ENCODE data around the gene DCAF11.

Gene DCAF11

DNA sequence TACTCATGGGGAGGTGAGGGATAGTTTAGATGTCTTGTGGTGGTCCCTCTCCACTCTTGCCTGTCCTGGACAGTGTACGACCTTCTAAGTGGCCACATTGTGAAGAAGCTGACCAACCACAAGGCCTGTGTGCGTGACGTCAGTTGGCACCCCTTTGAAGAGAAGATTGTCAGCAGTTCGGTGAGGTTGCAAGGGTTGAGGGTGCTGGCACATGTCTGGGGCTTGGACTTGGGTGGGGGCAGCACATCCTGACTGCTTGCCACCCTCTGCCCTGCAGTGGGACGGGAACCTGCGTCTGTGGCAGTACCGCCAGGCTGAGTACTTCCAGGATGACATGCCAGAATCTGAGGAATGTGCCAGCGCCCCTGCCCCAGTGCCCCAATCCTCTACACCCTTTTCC, 8.3 kb downstream of the DCAF11 start:
- DNase-seq = no peak

DNA sequence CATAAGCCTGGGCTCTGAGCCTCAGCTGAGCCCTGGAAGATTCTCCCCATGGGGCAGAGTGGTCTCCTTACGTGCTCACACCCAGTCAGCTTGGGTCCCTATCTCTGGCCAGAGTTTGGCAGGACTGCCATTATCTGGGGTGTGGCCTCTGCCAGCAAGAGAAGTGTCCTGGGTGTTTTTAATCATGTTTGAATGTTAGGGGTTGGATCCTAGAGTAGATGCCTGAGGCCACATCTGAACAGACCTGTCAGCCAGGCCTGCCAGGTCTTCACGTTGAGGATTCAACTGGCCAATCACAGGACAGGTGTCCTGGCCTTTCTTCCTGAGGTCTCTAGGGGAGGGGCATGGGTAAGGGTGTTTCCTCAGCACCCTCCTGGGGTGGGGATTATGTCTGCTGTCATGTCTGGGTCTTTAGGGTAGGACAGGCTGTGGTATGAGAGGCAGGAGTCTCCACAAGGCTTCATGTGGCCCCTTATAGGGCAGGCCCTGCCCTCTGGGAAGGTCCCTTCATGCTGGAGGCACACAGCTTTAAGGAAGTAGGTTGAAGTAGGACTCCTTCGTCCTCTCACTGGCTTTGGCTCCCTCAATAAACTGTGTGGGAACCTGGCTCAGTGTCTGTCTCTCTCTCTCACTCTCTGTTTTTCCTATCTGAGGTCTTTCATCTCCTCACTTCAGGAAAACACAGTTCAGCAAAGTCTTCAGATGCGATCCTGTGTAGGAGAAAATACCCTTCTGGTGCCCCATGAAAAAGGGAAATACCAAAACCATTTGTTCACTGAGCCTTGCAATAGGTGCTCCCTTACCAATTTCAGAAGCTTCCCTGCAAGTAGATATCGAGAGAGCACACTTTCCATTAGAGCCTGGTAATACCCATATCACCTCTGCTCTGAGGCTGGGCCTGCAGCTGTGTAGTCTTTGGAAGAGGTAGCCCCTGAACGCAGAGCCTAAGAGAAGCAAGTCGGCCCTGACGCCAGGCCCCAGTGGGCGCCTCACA, 9.1 kb downstream of the DCAF11 start:
- no peak for DNase-seq

DNA sequence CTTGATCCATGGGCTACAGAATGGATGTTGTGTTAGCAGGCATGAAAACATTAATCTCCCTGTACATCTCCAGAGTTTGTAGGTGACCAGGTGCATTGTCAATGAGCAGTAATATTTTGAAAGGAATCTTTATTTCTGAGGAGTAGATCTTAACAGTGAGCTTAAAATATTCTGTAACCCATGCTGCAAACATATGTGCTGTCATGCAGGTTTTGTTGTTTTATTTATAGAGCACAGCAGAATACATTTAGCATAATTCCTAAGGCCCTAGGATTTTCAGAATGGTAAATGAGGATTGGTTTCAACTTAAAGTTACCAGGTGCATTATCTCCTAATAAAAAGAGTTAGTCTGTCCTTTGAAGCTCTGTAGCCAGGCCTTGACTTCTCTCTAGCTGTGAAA, 12.4 kb downstream of the DCAF11 start:
- DNase-seq = no peak

DNA sequence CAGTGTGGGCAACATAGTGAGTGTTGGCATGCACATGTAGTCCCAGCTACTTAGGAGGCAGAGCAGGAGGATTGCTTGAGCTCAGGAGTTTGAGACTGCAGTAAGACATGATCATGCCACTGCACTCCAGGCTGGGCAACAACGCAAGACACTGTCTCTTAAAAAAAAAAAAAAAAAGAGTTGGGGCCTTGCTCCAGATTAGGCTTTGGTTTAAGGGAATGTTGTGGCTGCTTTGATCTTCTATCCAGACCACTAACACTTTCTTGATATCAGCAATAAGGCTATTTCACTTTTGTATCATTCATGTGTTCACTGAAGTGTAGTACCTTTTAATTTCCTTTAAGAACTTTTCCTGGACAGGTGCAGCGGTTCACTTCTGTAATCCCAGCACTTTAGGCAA, 13.1 kb downstream of the DCAF11 start:
- DNase-seq = no peak

DNA sequence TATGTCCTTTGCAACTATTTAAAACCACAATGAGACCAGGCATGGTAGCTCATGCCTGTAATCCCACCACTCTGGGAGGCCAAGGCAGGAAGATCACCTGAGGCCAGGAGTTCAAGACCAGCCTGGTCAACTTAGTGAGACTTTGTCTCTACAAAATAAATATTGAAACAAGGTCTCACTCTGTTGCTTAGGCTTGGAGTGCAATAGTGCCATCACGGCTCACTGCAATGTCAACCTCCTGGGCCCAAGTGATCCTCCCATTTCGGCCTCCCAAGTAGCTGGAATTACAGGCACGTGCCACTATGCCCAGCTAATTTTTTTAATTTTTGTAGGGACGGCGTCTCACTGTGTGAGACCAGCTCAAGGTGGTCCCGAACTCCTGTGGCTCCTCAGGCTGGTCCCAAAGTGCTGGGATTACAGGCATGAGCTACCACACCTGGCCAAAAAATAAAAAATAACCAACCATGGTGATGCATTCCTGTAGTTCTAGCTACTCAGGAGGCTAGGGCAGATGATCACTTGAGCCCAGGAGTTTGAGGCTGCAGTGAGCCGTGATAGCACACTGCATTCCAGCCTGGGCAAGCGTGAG, 14.9 kb downstream of the DCAF11 start:
- DNase-seq = no peak

DNA sequence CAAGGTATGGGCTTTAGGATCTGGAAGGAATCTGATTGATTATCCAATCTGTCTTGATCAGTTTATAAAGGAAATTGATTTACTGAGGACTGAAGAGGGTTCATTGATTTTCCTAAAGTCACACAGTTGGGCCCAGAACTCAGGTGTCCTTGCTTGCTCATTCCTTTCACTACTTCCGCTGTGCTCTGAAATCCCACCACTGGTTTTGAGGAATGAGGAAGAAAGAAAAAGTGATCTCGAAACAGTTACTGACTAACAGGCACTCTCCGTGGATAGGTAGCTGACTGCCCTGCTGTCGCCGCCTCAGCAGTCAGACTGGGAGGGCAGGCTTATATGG, 15.8 kb downstream of the DCAF11 start, which contains the start of gene FITM1:
Gene FITM1, plus strand, starts transcription at position 280 of the 337 bp plus-strand sequence. CDS start 905 bp downstream, outside the sequence.
- DNase-seq = no peak

DNA sequence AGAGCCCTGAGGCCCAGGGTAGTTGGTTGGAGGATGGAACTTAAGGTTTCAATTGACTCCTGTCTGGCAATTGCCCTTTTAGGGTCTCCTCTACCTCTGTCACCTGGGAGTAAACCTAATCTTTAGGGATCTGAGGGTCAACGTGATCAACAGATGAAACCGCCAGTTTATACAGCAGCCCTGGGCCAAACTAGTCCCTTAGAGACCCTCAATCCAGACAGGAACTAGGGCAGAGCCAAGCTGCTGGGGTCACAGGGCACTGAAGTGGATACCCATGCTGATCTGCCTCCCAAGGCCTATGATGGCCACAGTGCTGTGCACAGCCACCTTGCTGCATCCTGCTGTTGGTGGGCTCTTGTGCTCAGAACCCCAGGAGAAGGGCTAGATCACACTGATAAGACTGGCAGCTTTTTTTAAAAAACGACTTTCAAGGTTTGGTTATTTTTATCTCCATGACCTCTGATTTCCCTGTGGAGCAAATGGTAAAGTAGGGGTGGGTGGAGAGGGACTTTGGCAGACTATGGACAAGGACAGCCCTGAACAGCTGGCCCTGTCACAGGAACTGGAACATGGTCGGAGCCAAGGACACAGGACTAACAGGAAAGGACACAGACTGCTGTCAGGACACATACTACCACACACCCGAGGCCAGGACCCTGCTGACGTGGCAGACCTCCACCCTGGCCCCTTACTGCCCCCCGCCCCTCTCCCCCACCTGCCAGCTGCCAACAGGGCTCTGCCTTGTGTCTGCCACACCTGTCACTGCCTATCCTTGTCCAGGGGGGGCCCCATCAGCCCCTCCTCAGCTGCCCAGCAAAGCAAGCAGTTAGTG, 16.4 kb downstream of the DCAF11 start:
- DNase-seq = no peak

DNA sequence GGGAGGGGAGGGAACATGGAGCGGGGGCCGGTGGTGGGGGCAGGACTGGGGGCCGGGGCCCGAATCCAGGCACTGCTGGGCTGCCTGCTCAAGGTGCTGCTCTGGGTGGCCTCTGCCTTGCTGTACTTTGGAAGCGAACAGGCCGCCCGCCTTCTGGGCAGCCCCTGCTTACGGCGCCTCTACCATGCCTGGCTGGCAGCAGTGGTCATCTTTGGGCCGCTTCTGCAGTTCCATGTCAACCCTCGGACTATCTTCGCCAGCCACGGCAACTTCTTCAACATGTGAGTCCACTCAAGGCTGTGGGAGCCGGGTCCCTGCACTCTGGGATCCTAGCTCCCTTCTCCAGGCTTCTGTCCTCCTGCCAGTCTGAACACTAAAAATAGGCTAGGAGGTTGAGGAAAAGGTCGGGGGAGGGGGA, 17.0 kb downstream of the DCAF11 start:
- DNase-seq = no peak

DNA sequence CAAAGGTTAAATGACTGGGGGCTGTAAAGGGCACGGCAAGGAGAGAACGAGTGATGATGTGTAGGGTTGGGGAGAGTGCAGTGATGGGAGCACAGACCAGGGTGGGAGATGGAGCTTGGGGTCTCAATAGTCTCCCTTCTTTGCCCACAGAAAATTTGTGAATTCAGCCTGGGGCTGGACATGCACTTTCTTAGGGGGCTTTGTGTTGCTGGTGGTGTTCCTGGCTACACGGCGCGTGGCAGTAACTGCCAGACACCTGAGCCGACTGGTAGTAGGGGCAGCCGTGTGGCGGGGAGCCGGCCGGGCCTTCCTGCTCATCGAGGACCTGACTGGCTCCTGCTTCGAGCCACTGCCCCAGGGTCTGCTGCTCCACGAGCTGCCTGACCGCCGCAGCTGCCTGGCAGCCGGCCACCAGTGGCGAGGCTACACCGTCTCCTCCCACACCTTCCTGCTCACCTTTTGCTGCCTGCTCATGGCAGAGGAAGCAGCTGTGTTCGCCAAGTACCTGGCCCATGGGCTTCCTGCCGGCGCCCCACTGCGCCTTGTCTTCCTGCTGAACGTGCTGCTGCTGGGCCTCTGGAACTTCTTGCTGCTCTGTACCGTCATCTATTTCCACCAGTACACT, 17.6 kb downstream of the DCAF11 start:
- DNase-seq = no peak

DNA sequence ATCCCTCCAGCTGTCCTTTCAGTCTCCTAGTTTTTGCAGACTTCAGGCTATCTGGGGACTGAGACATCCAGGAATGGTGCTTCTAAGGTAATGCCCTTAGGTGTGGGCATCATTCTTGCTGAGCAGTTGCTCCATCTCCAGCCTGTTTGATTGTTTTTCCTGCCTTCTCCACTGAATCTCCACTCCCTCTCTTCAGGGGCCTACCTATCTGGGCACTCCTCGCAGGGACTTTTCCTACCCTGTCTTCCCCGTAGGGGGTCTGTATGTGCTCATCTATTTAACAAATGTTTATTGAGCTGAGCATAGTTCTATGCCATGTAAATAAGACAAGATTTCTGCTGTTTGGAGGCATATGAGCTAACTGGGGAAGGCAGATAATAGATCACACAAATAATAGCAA, 18.4 kb downstream of the DCAF11 start:
- no peak for DNase-seq

DNA sequence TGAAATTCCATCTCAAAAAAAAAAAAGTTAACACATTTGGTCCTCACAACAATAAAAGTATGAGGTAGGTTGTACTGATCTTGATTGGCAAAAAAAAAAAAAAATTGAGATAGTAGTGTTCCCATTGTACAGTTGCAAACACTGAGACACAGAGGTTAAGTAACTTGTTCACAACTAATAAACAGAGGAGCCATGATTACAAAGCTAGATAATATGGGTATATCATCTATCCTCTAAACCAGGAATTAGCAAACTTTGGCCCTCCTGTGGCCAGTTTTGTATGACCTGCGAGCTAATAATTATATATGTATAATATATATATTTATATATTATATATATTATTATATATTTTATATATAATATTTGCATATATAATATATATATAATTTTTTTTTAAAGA, 19.2 kb downstream of the DCAF11 start:
- no peak for DNase-seq

DNA sequence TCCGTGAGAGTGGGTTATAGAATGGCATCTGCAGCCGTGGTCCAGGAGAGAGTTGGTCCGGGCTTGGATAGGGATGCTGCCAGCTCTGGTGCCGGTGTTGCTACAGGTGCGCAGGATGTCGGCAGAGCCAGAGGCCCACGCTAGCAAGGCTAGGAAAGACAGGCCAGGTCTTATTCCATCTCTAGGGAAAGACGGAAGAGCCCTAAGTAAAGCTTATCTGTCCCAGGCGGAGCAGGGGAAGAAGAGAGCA, 20.9 kb downstream of the DCAF11 start:
- DNase-seq = no peak

DNA sequence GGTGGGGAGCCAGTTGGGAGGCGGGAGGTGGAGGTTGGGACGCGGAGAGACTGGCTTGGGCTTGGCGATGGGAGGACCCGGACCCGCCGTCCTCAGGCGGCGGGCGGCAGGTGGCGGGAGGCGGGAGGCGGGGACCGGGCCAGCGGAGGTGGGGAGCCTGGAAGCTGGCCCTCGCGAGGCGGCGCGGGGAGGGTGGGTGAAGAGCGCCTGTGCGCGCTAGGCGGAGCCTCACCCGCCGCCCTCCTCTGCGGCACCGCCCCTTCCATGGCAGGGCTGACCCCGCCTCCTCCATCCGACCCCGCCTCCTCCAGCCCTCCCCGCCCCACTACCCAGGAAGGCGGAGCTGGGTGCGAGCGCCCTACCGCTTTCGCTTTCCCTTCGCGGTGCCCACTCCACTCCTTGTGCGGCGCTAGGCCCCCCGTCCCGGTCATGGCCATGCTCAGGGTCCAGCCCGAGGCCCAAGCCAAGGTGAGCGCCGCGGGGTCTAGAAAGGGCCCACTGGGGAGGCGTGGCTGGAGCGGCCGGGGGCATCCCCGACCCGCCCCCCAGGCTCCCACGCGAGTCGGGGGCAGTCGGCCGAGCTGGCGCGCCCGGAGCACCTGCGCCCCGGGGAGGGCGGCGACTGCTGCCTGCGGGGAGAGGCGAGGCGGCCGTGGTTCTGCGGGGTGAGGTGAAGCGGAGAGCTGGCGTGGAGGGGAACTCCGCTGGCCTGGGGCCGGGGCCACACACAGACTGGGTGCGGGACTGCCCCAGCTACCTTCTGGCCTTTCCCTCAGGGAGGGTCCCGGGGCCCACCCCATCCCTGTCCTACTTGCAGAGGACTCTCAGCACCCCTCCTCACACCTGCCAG, 21.5 kb downstream of the DCAF11 start, which contains the start of gene PSME1:
Gene PSME1, plus strand, starts transcription at position 361 of the 850 bp plus-strand sequence. Its CDS starts 69 bp downstream, at position 430.
- peak; percentile 86 to 93 for DNase-seq

DNA sequence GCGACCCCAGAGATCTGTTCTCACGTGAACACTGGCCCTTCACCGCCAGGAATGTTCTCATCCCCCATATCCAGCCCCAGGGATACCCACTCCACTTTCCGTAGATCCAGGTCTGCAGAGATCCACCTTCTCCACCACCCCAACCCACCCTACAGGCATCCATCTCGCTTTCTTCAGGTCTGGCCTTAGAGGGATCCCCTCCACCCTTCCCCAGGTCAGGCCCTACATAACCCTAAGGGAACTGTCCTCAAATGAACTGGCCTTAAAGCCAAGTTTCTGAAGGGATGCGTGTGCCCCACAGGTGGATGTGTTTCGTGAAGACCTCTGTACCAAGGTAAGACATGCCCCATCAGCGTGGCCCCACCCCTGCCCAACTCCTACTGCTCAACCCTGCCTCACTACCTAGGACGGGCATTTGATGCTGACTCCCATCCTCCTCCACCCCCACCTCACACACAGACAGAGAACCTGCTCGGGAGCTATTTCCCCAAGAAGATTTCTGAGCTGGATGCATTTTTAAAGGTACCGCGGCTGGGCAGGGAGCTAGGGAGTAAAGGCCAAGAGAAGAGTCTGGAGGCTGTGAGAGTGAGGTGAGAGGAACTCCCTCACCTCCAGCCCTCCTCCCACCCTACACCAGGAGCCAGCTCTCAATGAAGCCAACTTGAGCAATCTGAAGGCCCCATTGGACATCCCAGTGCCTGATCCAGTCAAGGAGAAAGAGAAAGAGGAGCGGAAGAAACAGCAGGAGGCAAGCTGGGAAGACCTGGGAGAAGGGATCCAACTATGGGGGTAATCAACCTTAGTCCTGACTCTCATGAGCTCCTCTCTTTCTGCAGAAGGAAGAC, 22.3 kb downstream of the DCAF11 start:
- DNase-seq = no peak

DNA sequence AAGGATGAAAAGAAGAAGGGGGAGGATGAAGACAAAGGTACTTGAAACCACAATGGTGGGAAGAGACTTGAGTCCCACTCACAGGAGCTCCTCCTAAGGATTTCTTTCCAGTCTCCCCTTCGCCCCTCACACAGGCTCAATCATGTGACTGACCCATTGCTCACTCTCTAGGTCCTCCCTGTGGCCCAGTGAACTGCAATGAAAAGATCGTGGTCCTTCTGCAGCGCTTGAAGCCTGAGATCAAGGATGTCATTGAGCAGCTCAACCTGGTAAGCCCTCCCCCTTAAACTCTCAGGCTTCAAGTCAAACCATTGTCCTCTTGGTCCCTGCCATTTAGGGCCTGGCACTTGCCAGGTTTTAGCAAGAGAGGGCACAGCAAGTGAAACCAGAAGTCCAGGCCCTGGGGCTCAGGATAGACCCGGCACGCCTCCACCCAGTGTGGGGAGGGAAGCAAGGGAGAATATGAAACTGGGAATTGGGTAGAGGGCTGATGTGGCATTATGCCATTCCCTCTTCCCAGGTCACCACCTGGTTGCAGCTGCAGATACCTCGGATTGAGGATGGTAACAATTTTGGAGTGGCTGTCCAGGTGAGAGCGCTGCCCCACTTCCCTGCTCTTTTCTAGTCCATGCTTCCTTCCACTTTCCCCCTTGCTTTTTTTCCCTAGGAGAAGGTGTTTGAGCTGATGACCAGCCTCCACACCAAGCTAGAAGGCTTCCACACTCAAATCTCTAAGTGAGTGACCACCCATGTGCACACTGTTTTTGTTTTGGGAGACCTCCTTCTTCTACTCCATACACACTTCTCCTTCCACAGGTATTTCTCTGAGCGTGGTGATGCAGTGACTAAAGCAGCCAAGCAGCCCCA, 23.2 kb downstream of the DCAF11 start:
- no peak for DNase-seq

DNA sequence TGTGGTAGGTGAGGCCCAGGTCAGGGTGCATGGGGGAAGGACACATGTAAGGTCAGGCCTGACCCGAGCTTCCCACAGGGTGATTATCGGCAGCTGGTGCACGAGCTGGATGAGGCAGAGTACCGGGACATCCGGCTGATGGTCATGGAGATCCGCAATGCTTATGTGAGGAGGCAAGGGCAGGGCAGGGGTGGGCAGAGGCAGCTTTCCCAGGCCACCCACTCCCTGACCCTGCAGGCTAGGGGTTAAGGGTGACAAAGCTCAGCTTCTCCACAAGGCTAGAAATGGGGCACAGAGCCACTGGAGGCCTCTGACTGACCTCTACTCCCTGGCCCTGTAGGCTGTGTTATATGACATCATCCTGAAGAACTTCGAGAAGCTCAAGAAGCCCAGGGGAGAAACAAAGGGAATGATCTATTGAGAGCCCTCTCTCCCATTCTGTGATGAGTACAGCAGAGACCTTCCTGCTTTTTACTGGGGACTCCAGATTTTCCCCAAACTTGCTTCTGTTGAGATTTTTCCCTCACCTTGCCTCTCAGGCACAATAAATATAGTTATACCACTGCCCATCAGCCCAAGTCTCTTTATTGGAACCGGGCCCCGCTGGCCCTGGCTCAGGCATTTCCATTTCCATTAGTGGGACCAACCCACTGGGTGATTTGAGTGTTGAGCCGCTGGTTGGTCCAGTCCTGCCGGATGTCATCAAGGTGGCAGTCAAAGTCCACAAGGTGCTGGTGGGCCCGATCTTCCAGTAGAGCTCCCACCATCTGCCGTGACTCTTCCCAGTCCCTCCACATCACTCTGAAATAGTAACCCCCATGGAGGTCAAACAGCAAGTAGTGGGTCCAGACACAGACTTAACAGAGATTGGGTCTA, 24.1 kb downstream of the DCAF11 start:
- no peak for DNase-seq

DNA sequence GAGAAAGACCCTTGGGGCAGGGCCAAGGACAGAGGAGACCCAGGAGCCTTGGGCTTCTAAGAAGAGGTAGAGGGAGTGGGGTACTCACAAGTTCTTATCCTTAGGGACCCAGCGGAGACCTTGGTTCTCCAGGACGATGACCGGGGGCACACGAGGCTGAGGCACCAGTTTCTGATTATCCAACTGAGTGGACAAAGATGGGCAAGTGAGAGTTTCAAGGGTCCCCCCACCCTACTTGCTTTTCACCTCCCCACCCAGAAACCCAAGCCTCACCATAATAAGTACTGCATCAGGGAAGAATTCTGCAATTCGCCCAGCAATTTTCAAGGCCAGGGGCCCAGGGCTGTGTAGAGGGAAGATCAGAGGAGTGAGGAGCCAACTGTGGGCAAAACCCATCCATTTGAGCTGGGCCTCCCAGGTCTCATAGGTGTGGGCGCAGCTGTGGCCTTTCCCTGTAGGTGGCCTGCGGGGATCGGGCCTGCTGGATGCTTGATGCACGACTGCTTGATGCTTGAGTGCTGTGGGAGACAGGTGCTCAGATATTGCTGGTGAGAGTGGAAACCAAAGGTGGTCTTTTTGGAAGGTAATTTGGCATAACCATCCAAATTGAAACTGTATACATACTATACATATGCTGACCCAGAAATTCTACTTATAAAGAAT, 24.8 kb downstream of the DCAF11 start:
- DNase-seq = no peak

DNA sequence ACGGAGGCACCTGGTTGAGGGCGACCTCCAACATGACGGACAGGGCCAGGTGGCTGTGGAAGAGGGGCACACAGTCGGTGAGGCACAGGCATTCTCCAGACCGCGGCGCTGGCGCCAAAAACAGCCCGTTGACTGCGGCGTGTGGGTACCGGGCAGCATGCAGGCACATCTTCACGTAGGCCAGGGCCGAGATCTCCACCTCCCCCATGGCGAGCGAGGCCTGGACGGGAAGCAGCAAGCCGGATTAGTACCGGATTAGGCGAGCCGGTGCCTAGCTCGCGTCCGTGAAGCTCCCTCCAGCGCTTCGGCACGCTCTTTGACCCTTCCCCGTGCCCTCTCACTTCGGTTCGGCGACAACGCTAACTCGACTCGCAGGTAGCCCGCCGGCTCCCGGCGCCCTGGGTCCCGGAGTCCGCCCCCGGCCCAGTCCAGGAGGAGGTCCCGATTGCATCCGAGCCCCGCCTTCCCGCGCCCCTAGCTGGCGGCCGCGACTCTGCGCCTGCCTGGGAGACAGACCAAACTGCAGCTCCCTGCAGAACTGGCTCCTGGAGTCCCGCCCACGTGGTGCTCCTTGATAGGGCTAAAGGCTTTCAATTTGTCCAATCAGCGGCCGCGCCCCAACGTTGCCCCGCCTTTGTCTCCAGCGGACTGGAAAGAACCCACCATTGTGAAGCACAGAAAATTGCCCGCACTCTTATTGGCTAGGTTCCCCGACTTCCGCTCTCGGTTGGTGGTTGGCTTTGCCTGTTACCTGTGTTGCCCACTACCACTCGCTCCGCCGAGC, 26.7 kb downstream of the DCAF11 start, which contains the start of gene EMC9:
Gene EMC9, minus strand, starts transcription at position 495 of the 784 bp plus-strand sequence. Its CDS starts 287 bp downstream, at position 208.
- DNase-seq = peak; percentile 99

All from NCI-H1930 (cell line).